PC-9 (cell line): Measurements from ENCODE around the gene JARID2.

ENCODE experiments used
- EZH2 ChIP-seq: fragments of 200-600 bp; sonication (generic); IDR thresholded peaks from 2 replicates; pipeline ENCODE4 v1.8.0; 2017; ENCODE audit warnings: antibody characterized with exemption, low read depth
- TF ChIP-seq, protein P1 (sequence below): fragments of 200-600 bp; sonication (generic); conservative IDR thresholded peaks from 2 replicates; pipeline ENCODE4 v1.6.1; 2017; ENCODE audit warnings: mixed run types, antibody characterized with exemption, mild to moderate bottlenecking, moderate library complexity

DNA sequence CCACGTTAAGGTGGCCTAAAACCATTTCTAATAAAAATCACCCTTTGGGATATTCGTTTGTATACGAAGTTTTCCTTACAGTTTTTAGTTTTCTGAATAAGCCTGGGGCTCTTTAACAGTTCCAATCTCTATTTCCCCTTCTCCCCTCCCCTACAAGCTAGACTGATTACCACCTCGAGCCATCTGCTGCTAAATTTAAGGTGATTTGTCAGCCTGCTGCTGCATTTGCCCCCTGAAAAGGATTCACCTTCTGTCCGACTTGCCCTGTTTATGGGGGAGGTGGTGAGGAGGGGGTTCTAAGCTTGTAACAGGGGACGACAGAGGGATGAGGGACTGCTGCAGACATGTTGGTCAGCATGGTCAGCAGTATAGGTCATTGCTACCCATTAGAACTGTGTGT is 146.3 kb downstream of the JARID2 start:
- TF ChIP-seq, protein P1, sequence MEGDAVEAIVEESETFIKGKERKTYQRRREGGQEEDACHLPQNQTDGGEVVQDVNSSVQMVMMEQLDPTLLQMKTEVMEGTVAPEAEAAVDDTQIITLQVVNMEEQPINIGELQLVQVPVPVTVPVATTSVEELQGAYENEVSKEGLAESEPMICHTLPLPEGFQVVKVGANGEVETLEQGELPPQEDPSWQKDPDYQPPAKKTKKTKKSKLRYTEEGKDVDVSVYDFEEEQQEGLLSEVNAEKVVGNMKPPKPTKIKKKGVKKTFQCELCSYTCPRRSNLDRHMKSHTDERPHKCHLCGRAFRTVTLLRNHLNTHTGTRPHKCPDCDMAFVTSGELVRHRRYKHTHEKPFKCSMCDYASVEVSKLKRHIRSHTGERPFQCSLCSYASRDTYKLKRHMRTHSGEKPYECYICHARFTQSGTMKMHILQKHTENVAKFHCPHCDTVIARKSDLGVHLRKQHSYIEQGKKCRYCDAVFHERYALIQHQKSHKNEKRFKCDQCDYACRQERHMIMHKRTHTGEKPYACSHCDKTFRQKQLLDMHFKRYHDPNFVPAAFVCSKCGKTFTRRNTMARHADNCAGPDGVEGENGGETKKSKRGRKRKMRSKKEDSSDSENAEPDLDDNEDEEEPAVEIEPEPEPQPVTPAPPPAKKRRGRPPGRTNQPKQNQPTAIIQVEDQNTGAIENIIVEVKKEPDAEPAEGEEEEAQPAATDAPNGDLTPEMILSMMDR = no peak
- no peak for TF ChIP-seq EZH2
